IMR-90 (cell line): ENCODE measurements around the gene IL18BP. TPM values are rescaled to one million over a fixed set of nuclear protein-coding genes. Genes with fewer than 3 reads are reported as not detected.

Source experiments
- ATAC-seq: fragments of 200-7000 bp; cut with Tn5 transposase; 2 replicates; pipeline ENCODE4 v1.9.1; 2020; ENCODE audit warnings: low read depth, mild to moderate bottlenecking, moderate library complexity
- BruUV-seq: library from RNA; stranded (reverse); fragments of 400-500 nt; replicated peaks from 2 replicates; lab custom pipeline; 2021; lab: Mats Ljungman, UMichigan
- CTCF ChIA-PET: fragments of 300-600 bp; formaldehyde crosslinking; extraction: SDS; loops from one replicate; lab custom pipeline; 2021; ENCODE audit warnings: antibody characterized with exemption; lab: Yijun Ruan, JAX
- POLR2A ChIA-PET: fragments of 300-600 bp; sonication (Branson Sonifier 250); formaldehyde crosslinking; loops from one replicate; lab custom pipeline; 2022; ENCODE audit warnings: antibody characterized with exemption; ENCODE audit not compliant: unreplicated experiment; lab: Charles Lee
- DNase-seq: peaks from one replicate; pipeline ENCODE4 v3.0.0; 2013
- H2AFZ ChIP-seq: replicated peaks from 2 replicates; pipeline ENCODE3; 2013; ENCODE audit warnings: low read length, mild to moderate bottlenecking; ENCODE audit not compliant: poor library complexity
- H2AK5ac ChIP-seq: 2 replicates; pipeline ENCODE4 v1.6.1; 2013; ENCODE audit warnings: low read depth, low read length, inconsistent platforms
- H2AK9ac ChIP-seq: replicated peaks from 2 replicates; pipeline ENCODE3; 2013; ENCODE audit warnings: mild to moderate bottlenecking, low read depth, low read length, moderate library complexity; ENCODE audit not compliant: poor library complexity
- H2BK120ac ChIP-seq: 2 replicates; pipeline ENCODE4 v1.6.1; 2013; ENCODE audit warnings: low read depth, low read length, inconsistent platforms
- H2BK15ac ChIP-seq: 3 replicates; pipeline ENCODE4 v1.6.1; 2013; ENCODE audit warnings: low read depth, low read length, inconsistent platforms
- H2BK20ac ChIP-seq: 2 replicates; pipeline ENCODE4 v1.6.1; 2013; ENCODE audit warnings: low read depth, mild to moderate bottlenecking, inconsistent platforms, low read length, moderate library complexity
- H2BK5ac ChIP-seq: 2 replicates; pipeline ENCODE4 v1.6.1; 2013; ENCODE audit warnings: mild to moderate bottlenecking, low read depth, low read length, inconsistent platforms; ENCODE audit not compliant: poor library complexity, severe bottlenecking
- H3K14ac ChIP-seq: replicated peaks from 2 replicates; pipeline ENCODE4 v1.6.1; 2013; ENCODE audit warnings: low read depth, low read length, inconsistent platforms
- H3K18ac ChIP-seq: 2 replicates; pipeline ENCODE4 v1.6.1; 2013; ENCODE audit warnings: low read depth, low read length, control low read depth
- H3K23ac ChIP-seq: 2 replicates; pipeline ENCODE4 v1.6.1; 2013; ENCODE audit warnings: low read depth, low read length, inconsistent platforms
- H3K27ac ChIP-seq: 2 replicates; pipeline ENCODE4 v1.5.1; 2013; ENCODE audit warnings: mild to moderate bottlenecking, control low read depth, low read length; ENCODE audit not compliant: insufficient read depth
- H3K27me3 ChIP-seq: 2 replicates; pipeline ENCODE4 v1.6.1; 2013; ENCODE audit warnings: low read length; ENCODE audit not compliant: control insufficient read depth, insufficient read depth
- H3K36me3 ChIP-seq: 2 replicates; pipeline ENCODE4 v1.6.1; 2013; ENCODE audit warnings: low read length, mixed read lengths; ENCODE audit not compliant: control insufficient read depth, insufficient read depth
- H3K4ac ChIP-seq: 2 replicates; pipeline ENCODE4 v1.6.1; 2013; ENCODE audit warnings: low read depth, low read length, inconsistent platforms
- H3K4me1 ChIP-seq: 2 replicates; pipeline ENCODE4 v1.6.1; 2013; ENCODE audit warnings: low read length, mixed read lengths; ENCODE audit not compliant: control insufficient read depth, insufficient read depth
- H3K4me2 ChIP-seq: 2 replicates; pipeline ENCODE4 v1.6.1; 2013; ENCODE audit warnings: low read depth, mild to moderate bottlenecking, control low read depth, low read length, moderate library complexity
- H3K4me3 ChIP-seq: 2 replicates; pipeline ENCODE4 v1.5.1; 2013; ENCODE audit warnings: low read depth, mild to moderate bottlenecking, control low read depth, low read length, moderate library complexity; ENCODE audit not compliant: insufficient read depth
- H3K56ac ChIP-seq: 2 replicates; pipeline ENCODE4 v1.6.1; 2013; ENCODE audit warnings: low read length, inconsistent platforms; ENCODE audit not compliant: insufficient read depth; ENCODE audit errors: extremely low read depth
- H3K79me1 ChIP-seq, 2 experiments: 2 replicates each; pipeline ENCODE4 v1.6.1; 2013; ENCODE audit warnings: low read length in 2 of 2, inconsistent platforms in 1 of 2, low read depth in 1 of 2
- H3K9ac ChIP-seq: 2 replicates; pipeline ENCODE4 v1.6.1; 2013; ENCODE audit warnings: low read depth, low read length, control low read depth
- H3K9me1 ChIP-seq: 2 replicates; pipeline ENCODE4 v1.6.1; 2013; ENCODE audit warnings: low read length, inconsistent platforms; ENCODE audit not compliant: insufficient read depth
- H3K9me3 ChIP-seq: 2 replicates; pipeline ENCODE4 v1.6.1; 2013; ENCODE audit warnings: low read length; ENCODE audit not compliant: control insufficient read depth, insufficient read depth
- H4K20me1 ChIP-seq: 2 replicates; pipeline ENCODE4 v1.6.1; 2013; ENCODE audit warnings: low read length, inconsistent platforms; ENCODE audit not compliant: insufficient read depth
- H4K5ac ChIP-seq: 2 replicates; pipeline ENCODE4 v1.6.1; 2013; ENCODE audit warnings: mild to moderate bottlenecking, low read depth, low read length, control low read depth
- H4K8ac ChIP-seq, 2 experiments: 2 replicates each; pipeline ENCODE4 v1.6.1; 2013; ENCODE audit warnings: low read depth in 2 of 2, low read length in 2 of 2, control low read depth in 1 of 2, inconsistent platforms in 1 of 2
- H4K91ac ChIP-seq: 2 replicates; pipeline ENCODE4 v1.6.1; 2013; ENCODE audit warnings: low read depth, low read length, inconsistent platforms; ENCODE audit not compliant: insufficient read depth
- BHLHE40 ChIP-seq: fragments of 150-350 bp; IDR thresholded peaks from 2 replicates; pipeline ENCODE4 v1.6.1; 2016; ENCODE audit warnings: mild to moderate bottlenecking, low read depth, low read length
- CHD1 ChIP-seq: IDR thresholded peaks from 2 replicates; pipeline ENCODE4 v1.6.1; 2012; ENCODE audit warnings: low read depth, low read length, improper control_type of control experiment
- FOS ChIP-seq: fragments of 150-350 bp; IDR thresholded peaks from 2 replicates; pipeline ENCODE4 v1.6.1; 2016; ENCODE audit warnings: low read depth, low read length
- MAFK ChIP-seq: IDR thresholded peaks from 2 replicates; pipeline ENCODE4 v1.6.1; 2012; ENCODE audit warnings: low read depth, low read length, improper control_type of control experiment
- MAZ ChIP-seq: IDR thresholded peaks from 2 replicates; pipeline ENCODE4 v1.6.1; 2012; ENCODE audit warnings: low read depth, mild to moderate bottlenecking, low read length, improper control_type of control experiment, moderate library complexity, borderline replicate concordance
- MXI1 ChIP-seq: IDR thresholded peaks from 2 replicates; pipeline ENCODE4 v1.6.1; 2012; ENCODE audit warnings: low read depth, mild to moderate bottlenecking, low read length, moderate library complexity, borderline replicate concordance
- NFE2L2 ChIP-seq: fragments of 150-350 bp; IDR thresholded peaks from 2 replicates; pipeline ENCODE4 v1.6.1; 2016; ENCODE audit warnings: low read depth, mild to moderate bottlenecking, low read length
- POLR2A ChIP-seq: IDR thresholded peaks from 2 replicates; pipeline ENCODE4 v1.6.1; 2012; ENCODE audit warnings: mild to moderate bottlenecking, low read depth, low read length
- RAD21 ChIP-seq: IDR thresholded peaks from 2 replicates; pipeline ENCODE4 v1.6.1; 2012; ENCODE audit warnings: low read length, improper control_type of control experiment
- RCOR1 ChIP-seq: IDR thresholded peaks from 2 replicates; pipeline ENCODE4 v1.6.1; 2012; ENCODE audit warnings: mild to moderate bottlenecking, low read length, improper control_type of control experiment; ENCODE audit not compliant: insufficient replicate concordance
- RFX5 ChIP-seq: IDR thresholded peaks from 2 replicates; pipeline ENCODE4 v1.8.0; 2012; ENCODE audit warnings: low read depth, mild to moderate bottlenecking, low read length, moderate library complexity
- WGBS, 2 experiments: methylation state at CpG; one replicate each; pipeline versions ENCODE4 v1.1.5 to v1.1.7; 2013; ENCODE audit warnings: missing lambda C conversion rate in 2 of 2; ENCODE audit not compliant: insufficient read length in 1 of 2; ENCODE audit errors: extremely low coverage in 2 of 2; 5-methylcytosine and 5-hydroxymethylcytosine counted together
- dilution Hi-C: fragments of 300-500 bp; cut with HindIII; formaldehyde crosslinking; loops from one replicate; pipeline ENCODE4 v1.14.3; 2018; ENCODE audit warnings: low sequenced_read_pairs; ENCODE audit not compliant: unreplicated experiment
- in situ Hi-C: fragments of 300-500 bp; cut with MboI; formaldehyde crosslinking; loops from 3 replicates; pipeline ENCODE4 v1.14.3; 2019; ENCODE audit warnings: low sequenced_read_pairs, inconsistent platforms, mixed read lengths
- intact Hi-C: fragments of 100-400 bp; cut with micrococcal nuclease; formaldehyde crosslinking; loops from 2 replicates; pipeline ENCODE4 v1.10.0; 2022
- polyA plus RNA-seq, 3 experiments: library from polyadenylated mRNA; depleted of rRNA; stranded (reverse); fragments of >200 nt; gene quantifications; 2 replicates each; pipeline ENCODE4 v1.2.3, GENCODE V29; 2012; ENCODE audit warnings: low replicate concordance in 1 of 3
- total RNA-seq: library from RNA; depleted of rRNA; stranded (reverse); fragments of >200 nt; gene quantifications from 2 replicates; pipeline ENCODE4 v1.2.3, GENCODE V29; 2012
- TF ChIP-seq, protein P1 (sequence below): fragments of 150-350 bp; IDR thresholded peaks from 2 replicates; pipeline ENCODE4 v1.6.1; 2017; ENCODE audit warnings: mild to moderate bottlenecking, antibody characterized with exemption, low read length, low read depth
- TF ChIP-seq, protein P2 (sequence below): conservative IDR thresholded peaks from 2 replicates; pipeline ENCODE4 v1.5.1; 2012; ENCODE audit warnings: mild to moderate bottlenecking, low read depth, low read length, improper control_type of control experiment
- TF ChIP-seq, protein P3 (sequence below): fragments of 150-350 bp; IDR thresholded peaks from 2 replicates; pipeline ENCODE4 v1.6.1; 2016; ENCODE audit warnings: low read depth, mild to moderate bottlenecking, low read length, moderate library complexity, borderline replicate concordance

IL18BP gene
- total and polyA plus RNA-seq, 2 of the 4 experiments (the other 2 are of a cell fraction): 0.90 to 3.2 TPM

DNA sequence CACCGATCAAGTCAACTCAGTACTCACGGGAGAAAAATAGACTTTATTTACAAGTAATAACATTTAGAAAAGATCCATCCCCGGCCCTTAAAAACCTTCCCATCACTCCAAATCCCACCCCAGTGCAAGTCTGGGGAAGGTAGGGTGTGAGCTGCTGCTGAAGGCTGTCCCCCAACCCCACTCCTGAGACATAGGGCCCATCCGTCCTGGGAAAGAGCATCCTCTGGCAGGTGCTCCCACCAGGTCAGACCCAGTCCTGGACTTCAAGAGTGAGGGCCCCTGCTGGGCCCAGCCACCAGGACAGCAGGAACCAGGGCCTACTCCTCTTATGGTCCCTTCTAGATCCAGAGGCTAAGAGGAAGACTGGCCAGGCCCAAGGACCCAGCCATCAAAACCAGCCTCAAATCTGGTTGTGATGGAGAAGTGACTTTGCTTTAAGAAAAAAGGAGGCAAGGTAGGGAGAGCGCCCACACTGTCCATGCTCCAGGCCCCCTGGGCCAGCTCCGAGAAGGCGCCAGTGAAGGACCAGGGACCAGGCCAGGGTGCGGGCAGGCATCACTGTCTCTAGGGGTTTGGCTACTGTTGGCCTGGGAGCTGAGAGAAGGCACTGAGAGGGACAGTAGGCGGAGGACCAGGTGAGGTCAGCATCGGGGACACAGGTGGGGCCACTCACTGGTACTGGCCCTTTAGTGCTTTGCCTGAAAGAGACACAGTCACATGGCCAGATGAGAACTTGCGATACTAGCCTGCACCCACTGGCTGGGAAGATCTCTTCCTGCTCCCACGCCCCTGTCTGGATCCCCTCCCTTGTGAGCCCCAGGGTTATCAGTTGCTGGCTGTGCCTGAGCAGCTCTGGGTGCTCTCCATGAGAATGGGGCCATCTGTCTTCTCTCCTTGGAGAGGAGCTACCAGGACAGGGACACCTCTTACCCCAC is 4.4 kb downstream of the IL18BP start:
- DNase-seq (no peak), ATAC-seq (no peak)
- H2AK9ac ChIP-seq: no peak overlapping the region
- no peak overlapping the region for H4K8ac ChIP-seq
- no peak overlapping the region for H3K4me3 ChIP-seq
- no peak overlapping the region for H3K56ac ChIP-seq
- BruUV-seq: TSS peak; percentile 98
- peaks cover 3 to 19% of the 10 kb centered on the region in 2 experiments; a peak in 2 of 4 replicates for H3K79me1 ChIP-seq
- H2BK120ac ChIP-seq: no peak overlapping the region
- peaks cover 71% of the 10 kb centered on the region for H3K36me3 ChIP-seq
- peaks cover 26% of the 10 kb centered on the region for H4K20me1 ChIP-seq
- no peak overlapping the region for H4K5ac ChIP-seq
- H2BK15ac ChIP-seq: no peak overlapping the region
- dilution Hi-C loops: no loop called here
- no peak overlapping the region for H3K14ac ChIP-seq
- no peak overlapping the region for H3K4ac ChIP-seq
- H3K4me2 ChIP-seq: no peak overlapping the region
- H3K9me1 ChIP-seq: peaks cover 6% of the 10 kb centered on the region; the same call in 1 of the 2 replicates
- WGBS, 2 experiments: no CpG with 5 or more reads among the region's 12 CpGs
- H3K9ac ChIP-seq: no peak overlapping the region
- no peak overlapping the region for H2AK5ac ChIP-seq
- intact Hi-C loops: no loop called here
- H3K27me3 ChIP-seq: no peaks in the 10 kb centered on the region
- H3K27ac ChIP-seq: no peak overlapping the region
- H2BK20ac ChIP-seq: no peak overlapping the region
- H3K18ac ChIP-seq: no peak overlapping the region
- H2AFZ ChIP-seq: no peak overlapping the region
- H2BK5ac ChIP-seq: no peak overlapping the region
- in situ Hi-C loops: no loop called here
- POLR2A ChIA-PET: no interaction called here
- CTCF ChIA-PET: interaction anchor here (1.5 kb wide), 1 partner anchor 25 kb away, joined by 3 read pairs; no protein-coding TSS in a partner anchor
- no peaks in the 10 kb centered on the region for H3K9me3 ChIP-seq
- H3K23ac ChIP-seq: no peak overlapping the region
- peaks cover 6% of the 10 kb centered on the region for H3K4me1 ChIP-seq
- no peak overlapping the region for H4K91ac ChIP-seq
- TF ChIP-seq FOS (no peak), RAD21 (no peak), RCOR1 (no peak), RFX5 (no peak), MAFK (no peak), CHD1 (no peak), NFE2L2 (no peak), POLR2A (no peak), MXI1 (no peak), BHLHE40 (no peak), MAZ (no peak)
- TF ChIP-seq, protein P1, sequence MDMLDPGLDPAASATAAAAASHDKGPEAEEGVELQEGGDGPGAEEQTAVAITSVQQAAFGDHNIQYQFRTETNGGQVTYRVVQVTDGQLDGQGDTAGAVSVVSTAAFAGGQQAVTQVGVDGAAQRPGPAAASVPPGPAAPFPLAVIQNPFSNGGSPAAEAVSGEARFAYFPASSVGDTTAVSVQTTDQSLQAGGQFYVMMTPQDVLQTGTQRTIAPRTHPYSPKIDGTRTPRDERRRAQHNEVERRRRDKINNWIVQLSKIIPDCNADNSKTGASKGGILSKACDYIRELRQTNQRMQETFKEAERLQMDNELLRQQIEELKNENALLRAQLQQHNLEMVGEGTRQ: no peak
- TF ChIP-seq, protein P2, sequence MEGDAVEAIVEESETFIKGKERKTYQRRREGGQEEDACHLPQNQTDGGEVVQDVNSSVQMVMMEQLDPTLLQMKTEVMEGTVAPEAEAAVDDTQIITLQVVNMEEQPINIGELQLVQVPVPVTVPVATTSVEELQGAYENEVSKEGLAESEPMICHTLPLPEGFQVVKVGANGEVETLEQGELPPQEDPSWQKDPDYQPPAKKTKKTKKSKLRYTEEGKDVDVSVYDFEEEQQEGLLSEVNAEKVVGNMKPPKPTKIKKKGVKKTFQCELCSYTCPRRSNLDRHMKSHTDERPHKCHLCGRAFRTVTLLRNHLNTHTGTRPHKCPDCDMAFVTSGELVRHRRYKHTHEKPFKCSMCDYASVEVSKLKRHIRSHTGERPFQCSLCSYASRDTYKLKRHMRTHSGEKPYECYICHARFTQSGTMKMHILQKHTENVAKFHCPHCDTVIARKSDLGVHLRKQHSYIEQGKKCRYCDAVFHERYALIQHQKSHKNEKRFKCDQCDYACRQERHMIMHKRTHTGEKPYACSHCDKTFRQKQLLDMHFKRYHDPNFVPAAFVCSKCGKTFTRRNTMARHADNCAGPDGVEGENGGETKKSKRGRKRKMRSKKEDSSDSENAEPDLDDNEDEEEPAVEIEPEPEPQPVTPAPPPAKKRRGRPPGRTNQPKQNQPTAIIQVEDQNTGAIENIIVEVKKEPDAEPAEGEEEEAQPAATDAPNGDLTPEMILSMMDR: no peak
- TF ChIP-seq, protein P3, sequence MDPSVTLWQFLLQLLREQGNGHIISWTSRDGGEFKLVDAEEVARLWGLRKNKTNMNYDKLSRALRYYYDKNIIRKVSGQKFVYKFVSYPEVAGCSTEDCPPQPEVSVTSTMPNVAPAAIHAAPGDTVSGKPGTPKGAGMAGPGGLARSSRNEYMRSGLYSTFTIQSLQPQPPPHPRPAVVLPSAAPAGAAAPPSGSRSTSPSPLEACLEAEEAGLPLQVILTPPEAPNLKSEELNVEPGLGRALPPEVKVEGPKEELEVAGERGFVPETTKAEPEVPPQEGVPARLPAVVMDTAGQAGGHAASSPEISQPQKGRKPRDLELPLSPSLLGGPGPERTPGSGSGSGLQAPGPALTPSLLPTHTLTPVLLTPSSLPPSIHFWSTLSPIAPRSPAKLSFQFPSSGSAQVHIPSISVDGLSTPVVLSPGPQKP: no peak
